Stimulated activated CD4-positive, alpha-beta T cell treated with anti-CD3 and anti-CD28 coated beads, Interleukin-1b, Interleukin-23, amount 100 ng/mL, for 24 hours (primary cell): ENCODE data around the gene DISC1.

Experiments
- DNase-seq, 4 experiments: peaks; one replicate each; pipeline ENCODE4 v3.0.0-alpha.2; 2020; ENCODE audit warnings: low read depth in 4 of 4, low spot score in 1 of 4

Gene DISC1

DNA sequence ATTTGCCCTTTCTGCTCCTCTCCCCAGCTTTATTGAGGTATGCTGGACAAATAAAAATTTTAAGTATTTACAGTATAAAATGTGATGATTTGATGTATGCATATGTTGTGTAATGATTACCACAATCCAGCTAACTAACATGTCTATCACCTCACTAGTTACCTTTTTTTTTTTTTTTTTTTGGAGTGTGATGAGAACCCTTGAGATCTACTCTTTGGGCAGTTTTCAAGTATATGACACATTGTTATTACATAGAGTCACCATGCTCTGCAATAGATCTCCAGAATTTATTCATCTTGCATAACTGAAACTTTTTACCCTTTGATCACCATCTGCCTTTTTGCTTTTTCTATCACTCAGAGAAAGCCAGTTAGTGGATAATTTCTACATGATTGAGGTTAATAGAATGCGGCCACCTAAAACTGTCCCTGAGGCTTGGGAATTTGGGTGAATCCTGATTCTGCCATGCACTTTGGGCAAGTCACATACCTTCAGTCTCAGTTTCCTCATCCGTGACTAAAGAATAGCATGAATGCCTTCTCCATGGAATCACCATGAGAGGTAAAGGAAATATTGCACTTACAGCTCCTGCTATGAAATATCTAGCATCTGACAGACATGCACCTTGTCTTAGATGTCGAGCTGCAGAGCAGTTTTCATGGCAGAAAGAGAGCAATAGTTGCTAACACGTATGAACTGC, 295.2 kb downstream of the DISC1 start:
- DNase-seq: no peak

- DNase-seq: no peak
These were observed 297.0 kb downstream of the DISC1 start for GRCh38 chr1:231923491-231924041.

DNA sequence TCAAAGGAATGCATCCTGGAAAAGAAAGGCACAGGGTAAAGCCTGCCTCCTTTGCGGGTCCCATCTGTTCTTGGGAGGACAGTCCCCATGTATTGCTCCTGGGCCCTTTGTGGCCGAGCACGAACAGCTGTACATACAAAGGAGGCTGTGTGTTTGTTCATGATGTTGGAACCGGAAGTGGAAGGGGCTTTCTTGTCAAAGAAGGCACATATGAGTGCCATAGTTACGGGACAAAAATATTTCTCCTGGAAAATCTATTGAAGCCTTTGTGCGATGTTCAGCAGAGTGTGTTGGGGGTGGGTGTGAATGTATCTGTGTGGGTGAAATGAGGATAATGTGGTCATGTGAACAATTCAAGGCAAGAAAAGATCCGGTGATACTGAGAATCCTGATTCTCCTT, 297.6 kb downstream of the DISC1 start:
- no peak for DNase-seq

GRCh38 chr1:231925864-231926263, 299.3 kb downstream of the DISC1 start:
- no peak for DNase-seq

DNA sequence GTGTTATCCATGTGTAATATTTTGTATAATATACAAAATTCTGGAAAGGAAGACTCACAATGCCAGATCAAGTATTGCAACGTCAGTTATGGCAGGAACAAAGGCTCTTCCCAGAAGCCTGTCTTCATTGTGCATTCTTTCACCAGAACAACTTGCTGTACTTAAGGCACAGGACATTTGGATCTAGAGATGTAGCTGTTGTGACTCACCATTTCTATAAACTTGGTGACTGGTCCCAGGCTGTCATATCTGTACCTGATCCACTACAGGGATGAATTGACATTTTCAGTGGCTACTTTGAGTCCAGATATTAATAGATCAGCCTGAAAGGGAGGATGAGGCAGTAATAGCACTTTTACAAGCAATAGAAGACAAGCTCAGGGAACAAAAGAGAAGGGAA, 299.8 kb downstream of the DISC1 start:
- DNase-seq: no peak

- no peak for DNase-seq
These were observed 300.3 kb downstream of the DISC1 start for GRCh38 chr1:231926933-231927332.

GRCh38 chr1:231927431-231927830, 300.8 kb downstream of the DISC1 start:
- DNase-seq: no peak

- DNase-seq: no peak
These were observed 302.7 kb downstream of the DISC1 start for GRCh38 chr1:231929311-231929710.

DNA sequence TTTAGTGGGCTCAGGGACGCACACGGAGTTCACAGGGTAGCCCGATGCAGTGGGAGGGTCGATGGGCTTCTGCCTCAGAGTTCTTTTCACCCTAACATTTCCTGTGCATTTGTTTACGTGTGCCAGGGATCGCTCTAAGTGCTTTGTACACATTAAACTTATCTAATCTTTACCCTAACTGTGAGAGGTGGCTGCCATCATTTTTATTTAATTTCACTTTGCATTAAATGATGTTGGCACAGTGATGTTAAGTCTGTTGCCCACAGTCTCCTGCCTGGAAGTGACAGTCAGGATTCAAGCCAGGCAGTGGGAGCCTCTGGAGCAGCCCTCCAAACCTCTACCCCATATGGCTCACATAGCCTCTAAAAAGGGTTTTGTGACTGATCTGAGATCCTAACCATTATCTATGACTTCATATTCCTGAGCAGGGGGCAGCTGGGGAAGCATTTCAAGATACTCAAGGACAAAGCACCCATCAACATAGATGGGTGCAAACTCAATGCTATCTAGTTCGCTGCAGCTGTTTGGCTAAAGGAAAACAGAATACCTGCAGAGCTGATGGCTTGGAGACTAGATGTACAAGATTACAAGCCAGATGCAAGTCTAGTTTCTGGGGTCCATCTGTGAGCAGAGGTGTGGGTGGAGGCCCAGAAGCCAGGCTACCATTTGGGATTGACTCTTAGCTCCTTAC, 303.8 kb downstream of the DISC1 start:
- no peak for DNase-seq

DNA sequence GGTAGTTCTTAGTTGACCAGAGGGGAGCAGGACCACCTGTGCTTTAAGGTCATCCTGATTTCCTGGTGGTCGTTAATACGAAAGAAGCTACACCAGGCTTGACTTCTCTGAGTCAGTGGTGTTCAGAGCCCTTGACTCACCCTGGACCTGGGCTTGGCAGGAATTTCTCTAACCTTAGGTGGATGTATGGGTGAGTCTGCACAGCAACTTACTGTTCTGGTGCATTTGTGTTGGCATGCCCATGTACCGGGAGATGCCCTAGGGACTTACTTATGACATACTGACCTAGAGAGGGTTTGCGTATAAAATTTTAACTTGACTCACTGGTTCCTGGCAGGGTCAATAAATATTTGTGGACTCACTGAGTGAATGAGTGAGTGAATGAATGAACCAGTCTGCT, 304.6 kb downstream of the DISC1 start:
- DNase-seq: no peak

- DNase-seq: peak in 3 of 4 experiments; percentile 16 to 25 (median 25)
These were observed 305.4 kb downstream of the DISC1 start for GRCh38 chr1:231931846-231932454.

DNA sequence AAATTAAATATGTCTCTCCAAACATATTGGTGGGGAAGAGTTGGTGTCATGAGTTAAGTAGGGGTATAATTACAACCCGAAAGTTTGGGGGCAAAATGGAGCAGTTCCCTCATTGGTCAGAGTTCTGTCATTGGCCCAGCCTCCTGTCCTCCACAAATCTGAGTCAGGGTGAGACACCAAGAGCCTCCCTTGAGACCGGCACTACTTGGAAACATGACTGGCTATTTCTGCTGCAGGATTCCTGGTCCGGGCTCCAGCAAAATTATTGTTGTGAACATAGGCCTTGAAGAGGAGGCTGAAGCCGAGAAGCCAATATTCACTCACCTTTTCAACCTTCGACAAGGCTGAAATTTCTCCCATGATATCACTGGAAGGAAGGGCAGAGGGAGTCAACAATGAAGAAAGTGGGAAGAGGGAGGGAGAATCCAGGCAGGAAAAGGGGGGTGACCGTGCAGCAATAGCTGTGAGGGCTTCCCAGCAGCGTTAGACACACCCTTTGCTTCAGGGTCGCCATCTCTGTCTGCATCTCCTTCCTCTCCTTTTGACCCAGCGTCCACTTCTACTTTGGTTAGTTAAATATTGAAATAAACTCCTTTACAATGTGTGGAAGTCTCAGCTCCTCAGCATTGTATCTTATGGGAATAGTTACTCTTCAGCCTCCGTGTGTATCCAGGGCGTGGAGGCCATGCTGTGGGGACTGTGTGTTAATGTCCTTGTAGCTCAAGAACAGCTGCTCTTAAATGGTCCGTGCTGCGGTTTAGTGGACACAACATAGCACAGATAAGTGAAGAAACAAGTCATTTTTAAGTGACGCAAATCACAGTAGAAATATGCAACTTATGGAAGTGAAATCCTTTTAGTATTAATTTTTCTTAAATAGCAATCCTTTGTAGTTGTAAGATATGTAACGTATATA, 307.4 kb downstream of the DISC1 start:
- no peak for DNase-seq

DNA sequence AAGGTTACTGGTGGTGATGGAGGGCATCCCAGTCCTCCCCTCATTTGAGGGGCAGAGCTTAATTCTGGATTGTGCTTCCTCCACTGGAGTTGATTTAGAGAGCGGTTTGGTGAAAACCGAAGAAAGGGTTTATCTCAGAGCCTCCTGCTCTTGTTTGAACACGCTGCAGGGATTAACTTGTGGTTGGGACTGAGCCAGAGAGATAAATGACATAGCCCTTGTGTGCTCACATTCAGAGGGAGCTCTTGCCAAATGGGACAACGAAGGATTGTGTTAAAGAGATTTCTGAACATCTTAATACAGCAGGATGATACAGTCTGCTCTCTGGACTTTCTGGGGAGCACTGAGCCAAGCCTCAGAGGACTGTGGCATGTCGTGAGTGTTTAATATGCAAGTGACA, 308.2 kb downstream of the DISC1 start:
- DNase-seq: no peak

DNA sequence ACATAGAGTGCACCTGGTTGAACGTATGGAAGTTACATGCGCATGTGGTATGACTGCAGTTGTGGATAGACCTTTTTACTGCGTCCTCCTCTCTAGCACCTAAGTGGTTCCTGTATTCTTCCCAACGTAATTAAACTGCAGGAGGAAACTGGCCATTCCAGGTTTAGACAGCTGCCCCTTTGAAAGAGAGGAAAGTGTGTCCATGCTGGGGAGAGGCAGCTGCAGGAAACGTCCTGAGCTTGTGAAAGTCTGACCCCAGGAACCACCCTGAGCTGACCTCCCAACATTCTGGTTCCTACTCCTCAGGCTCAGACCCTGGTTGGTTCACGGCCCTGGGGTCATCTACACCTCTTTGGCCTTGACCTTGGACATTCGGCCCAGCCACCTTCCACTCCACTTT, 309.3 kb downstream of the DISC1 start:
- DNase-seq: no peak

GRCh38 chr1:231936983-231937775, 310.6 kb downstream of the DISC1 start:
- no peak for DNase-seq

GRCh38 chr1:231938211-231938610, 311.6 kb downstream of the DISC1 start:
- DNase-seq: no peak

- no peak for DNase-seq
These were observed 312.1 kb downstream of the DISC1 start for GRCh38 chr1:231938711-231939110.

DNA sequence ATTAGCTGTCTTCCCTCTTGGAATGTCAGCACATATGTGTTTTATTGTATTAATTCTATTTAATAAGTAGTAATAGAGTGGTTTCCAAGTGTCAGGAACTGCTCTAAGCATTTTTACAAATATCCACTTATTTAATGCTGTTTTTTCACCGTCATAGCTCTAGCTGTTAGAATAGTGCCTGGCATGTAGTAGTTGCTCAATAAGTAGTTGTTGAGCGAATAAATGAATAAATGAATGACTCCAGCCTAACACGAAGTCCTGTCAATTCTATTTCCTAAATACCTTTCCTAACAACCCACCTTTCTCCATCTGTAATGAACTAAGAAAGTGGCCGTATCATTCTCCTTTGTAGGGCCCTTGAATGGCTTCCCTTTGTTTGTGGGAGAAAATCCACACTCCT, 312.5 kb downstream of the DISC1 start:
- DNase-seq: no peak

DNA sequence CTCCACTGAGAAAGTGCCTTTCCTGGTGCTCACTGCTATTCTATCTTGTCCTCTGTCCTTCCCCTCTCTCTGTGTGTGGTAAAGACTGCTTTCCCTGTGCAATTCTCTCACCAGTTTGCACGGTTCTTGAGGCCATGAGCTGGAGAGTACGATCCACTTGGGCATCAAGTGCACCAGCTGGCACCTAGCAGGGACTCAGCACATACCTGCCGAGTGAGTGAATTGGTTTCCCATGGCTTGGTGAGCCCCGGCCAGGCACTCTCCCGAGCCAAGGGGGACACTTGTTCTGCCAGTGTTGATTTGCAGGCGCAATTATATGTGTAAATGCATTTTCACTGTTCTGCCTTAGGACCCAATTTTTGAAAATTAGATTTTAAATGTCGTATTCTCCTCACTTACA, 313.5 kb downstream of the DISC1 start:
- no peak for DNase-seq

- no peak for DNase-seq
These were observed 314.1 kb downstream of the DISC1 start for GRCh38 chr1:231940701-231941100.
